ENCODE data around the gene SPATS2. TPM values are rescaled to one million over a fixed set of nuclear protein-coding genes. Genes with fewer than 3 reads are reported as not detected.

Gene SPATS2
- total RNA-seq, 1 experiment from 2014 or later: 56.3 TPM

DNA sequence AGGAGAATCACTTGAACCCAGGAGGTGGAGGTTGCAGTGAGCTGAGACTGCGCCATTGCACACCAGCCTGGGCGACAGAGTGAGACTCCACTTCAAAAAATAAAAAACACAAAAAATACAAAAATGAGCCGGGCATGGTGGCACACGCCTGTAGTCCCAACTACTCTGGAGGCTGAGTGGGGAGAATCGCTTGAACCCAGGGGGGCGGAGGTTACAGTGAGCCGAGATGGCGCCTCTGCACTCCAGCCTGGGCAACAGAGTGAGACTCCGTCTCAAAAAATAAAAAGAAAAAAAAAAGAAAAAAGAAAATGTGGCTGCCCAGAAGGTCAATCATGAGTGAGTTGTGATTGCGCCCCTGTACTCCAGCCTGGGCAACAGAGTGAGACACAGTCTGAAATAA lies 11.3 kb upstream of the SPATS2 start:
- ChIA-PET CTCF (interaction anchor here (3.1 kb wide), 1 partner anchor 24 kb away, joined by 45 read pairs; no protein-coding TSS in a partner anchor), POLR2A (no interaction called here)
- Histone ChIP-seq H3K4me3 (ENCODE audit: low read depth in 2 of 2, low read length in 2 of 2) (no peak overlapping the region), H3K36me3 (ENCODE audit: control insufficient read depth, insufficient read depth, low read length) (no peaks in the 10 kb centered on the region), H3K9me3 (ENCODE audit: control insufficient read depth, insufficient read depth, low read depth, low read length) (no peaks in the 10 kb centered on the region), H3K4me1 (ENCODE audit: control insufficient read depth, insufficient read depth, low read length) (peaks cover 5% of the 10 kb centered on the region), H3K27me3 (ENCODE audit: control insufficient read depth, insufficient read depth, low read length) (no peaks in the 10 kb centered on the region), H3K27ac (ENCODE audit: low read length) (no peak overlapping the region)
- no TSS peak for BruUV-seq (replicated peaks)
- intact Hi-C loops (cut with micrococcal nuclease; ENCODE audit: unreplicated experiment): no loop called here
- in situ Hi-C loops (cut with HindIII; ENCODE audit: low pct_unique_long_range_greater_than_20kb, low sequenced_read_pairs): loop anchor here (25.0 kb wide), 1 partner anchor 156 kb away; no protein-coding TSS in a partner anchor
- ATAC-seq (no peak), DNase-seq (ENCODE audit: low read depth, low spot score) (no peak)
- TF ChIP-seq, protein P1, sequence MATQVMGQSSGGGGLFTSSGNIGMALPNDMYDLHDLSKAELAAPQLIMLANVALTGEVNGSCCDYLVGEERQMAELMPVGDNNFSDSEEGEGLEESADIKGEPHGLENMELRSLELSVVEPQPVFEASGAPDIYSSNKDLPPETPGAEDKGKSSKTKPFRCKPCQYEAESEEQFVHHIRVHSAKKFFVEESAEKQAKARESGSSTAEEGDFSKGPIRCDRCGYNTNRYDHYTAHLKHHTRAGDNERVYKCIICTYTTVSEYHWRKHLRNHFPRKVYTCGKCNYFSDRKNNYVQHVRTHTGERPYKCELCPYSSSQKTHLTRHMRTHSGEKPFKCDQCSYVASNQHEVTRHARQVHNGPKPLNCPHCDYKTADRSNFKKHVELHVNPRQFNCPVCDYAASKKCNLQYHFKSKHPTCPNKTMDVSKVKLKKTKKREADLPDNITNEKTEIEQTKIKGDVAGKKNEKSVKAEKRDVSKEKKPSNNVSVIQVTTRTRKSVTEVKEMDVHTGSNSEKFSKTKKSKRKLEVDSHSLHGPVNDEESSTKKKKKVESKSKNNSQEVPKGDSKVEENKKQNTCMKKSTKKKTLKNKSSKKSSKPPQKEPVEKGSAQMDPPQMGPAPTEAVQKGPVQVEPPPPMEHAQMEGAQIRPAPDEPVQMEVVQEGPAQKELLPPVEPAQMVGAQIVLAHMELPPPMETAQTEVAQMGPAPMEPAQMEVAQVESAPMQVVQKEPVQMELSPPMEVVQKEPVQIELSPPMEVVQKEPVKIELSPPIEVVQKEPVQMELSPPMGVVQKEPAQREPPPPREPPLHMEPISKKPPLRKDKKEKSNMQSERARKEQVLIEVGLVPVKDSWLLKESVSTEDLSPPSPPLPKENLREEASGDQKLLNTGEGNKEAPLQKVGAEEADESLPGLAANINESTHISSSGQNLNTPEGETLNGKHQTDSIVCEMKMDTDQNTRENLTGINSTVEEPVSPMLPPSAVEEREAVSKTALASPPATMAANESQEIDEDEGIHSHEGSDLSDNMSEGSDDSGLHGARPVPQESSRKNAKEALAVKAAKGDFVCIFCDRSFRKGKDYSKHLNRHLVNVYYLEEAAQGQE (IDR thresholded peaks at IDR 0.05; ENCODE audit: insufficient read depth in 1 of 2, low read depth in 2 of 2, low read length in 1 of 2): no peak
- TF ChIP-seq TCF7L2 (IDR thresholded peaks at IDR 0.05; ENCODE audit: low read depth, low read length) (no peak), POLR2AphosphoS5 (IDR thresholded peaks at IDR 0.05; ENCODE audit: low read depth, low read length) (no peak), SIN3A (IDR thresholded peaks at IDR 0.05; ENCODE audit: borderline replicate concordance, insufficient read depth, low read depth, low read length) (no peak)
- TF ChIP-seq, protein P2, sequence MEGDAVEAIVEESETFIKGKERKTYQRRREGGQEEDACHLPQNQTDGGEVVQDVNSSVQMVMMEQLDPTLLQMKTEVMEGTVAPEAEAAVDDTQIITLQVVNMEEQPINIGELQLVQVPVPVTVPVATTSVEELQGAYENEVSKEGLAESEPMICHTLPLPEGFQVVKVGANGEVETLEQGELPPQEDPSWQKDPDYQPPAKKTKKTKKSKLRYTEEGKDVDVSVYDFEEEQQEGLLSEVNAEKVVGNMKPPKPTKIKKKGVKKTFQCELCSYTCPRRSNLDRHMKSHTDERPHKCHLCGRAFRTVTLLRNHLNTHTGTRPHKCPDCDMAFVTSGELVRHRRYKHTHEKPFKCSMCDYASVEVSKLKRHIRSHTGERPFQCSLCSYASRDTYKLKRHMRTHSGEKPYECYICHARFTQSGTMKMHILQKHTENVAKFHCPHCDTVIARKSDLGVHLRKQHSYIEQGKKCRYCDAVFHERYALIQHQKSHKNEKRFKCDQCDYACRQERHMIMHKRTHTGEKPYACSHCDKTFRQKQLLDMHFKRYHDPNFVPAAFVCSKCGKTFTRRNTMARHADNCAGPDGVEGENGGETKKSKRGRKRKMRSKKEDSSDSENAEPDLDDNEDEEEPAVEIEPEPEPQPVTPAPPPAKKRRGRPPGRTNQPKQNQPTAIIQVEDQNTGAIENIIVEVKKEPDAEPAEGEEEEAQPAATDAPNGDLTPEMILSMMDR (IDR thresholded peaks at IDR 0.05): no peak

DNA sequence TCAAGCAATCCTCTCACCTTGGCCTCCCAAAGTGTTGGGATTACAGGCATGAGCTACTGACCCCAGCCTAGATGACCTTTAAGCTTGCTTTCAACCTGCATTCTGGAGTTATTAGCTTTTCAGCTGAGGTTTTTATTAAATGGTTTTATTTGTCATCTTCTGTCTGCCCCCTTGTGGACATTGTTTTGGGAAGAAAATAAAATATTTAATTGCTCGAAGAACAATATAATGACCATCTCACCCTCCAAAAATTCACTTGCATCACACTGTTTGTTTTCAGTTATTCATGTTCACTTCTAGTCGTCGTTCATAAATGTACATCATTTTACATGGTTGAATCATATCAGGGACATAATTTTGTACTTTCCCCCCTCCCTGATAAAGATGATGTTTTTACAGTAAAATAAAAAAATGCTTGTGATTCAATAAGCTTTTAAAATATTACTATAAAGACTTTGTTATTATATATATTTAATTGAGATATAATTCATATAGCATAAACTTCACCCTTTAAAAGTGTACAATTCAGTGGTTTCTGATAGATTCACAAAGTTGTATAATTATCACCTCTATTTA lies 10.1 kb upstream of the SPATS2 start:
- Histone ChIP-seq H3K9me3 (ENCODE audit: control insufficient read depth, insufficient read depth, low read depth, low read length) (no peaks in the 10 kb centered on the region), H3K36me3 (ENCODE audit: control insufficient read depth, insufficient read depth, low read length) (no peaks in the 10 kb centered on the region), H3K4me1 (ENCODE audit: control insufficient read depth, insufficient read depth, low read length) (peaks cover 5% of the 10 kb centered on the region), H3K27me3 (ENCODE audit: control insufficient read depth, insufficient read depth, low read length) (no peaks in the 10 kb centered on the region), H3K27ac (ENCODE audit: low read length) (no peak overlapping the region), H3K4me3 (ENCODE audit: low read depth in 2 of 2, low read length in 2 of 2) (no peak overlapping the region)
- DNase-seq (ENCODE audit: low read depth, low spot score): no peak
- POLR2A ChIA-PET: interaction anchor here (0.7 kb wide), 1 partner anchor 197 kb away, joined by 3 read pairs; no protein-coding TSS in a partner anchor
- CTCF ChIA-PET: interaction anchor here (0.5 to 3.1 kb wide), 11 partner anchors 9 to 163 kb away, joined by 3 to 92 read pairs (median 4); partner anchors contain the start of gene C1QL4
- in situ Hi-C loops (cut with HindIII; ENCODE audit: low pct_unique_long_range_greater_than_20kb, low sequenced_read_pairs) (loop anchor here (25.0 kb wide), 1 partner anchor 155 kb away; no protein-coding TSS in a partner anchor), intact Hi-C loops (cut with micrococcal nuclease; ENCODE audit: unreplicated experiment) (no loop called here)
- ATAC-seq: no peak
- TF ChIP-seq SIN3A (IDR thresholded peaks at IDR 0.05; ENCODE audit: borderline replicate concordance, insufficient read depth, low read depth, low read length) (no peak), POLR2AphosphoS5 (IDR thresholded peaks at IDR 0.05; ENCODE audit: low read depth, low read length) (no peak), TCF7L2 (IDR thresholded peaks at IDR 0.05; ENCODE audit: low read depth, low read length) (no peak)
- TF ChIP-seq, protein P1 (IDR thresholded peaks at IDR 0.05; ENCODE audit: insufficient read depth in 1 of 2, low read depth in 2 of 2, low read length in 1 of 2): no peak
- TF ChIP-seq, protein P2 (IDR thresholded peaks at IDR 0.05): peak; percentile 72
- BruUV-seq (replicated peaks): no TSS peak

All from Panc1 (cell line).